C4-2B (cell line): Measurements from ENCODE around the gene ACR.

Experiments used
- ZFX ChIP-seq: fragments of 450-650 bp; IDR thresholded peaks from 2 replicates; pipeline ENCODE4 v1.6.1; 2017
- TF ChIP-seq, protein P1 (sequence below): fragments of 450-650 bp; conservative IDR thresholded peaks from 2 replicates; pipeline ENCODE4 v1.5.1; 2017; ENCODE audit warnings: mild to moderate bottlenecking

- TF ChIP-seq, protein P1, sequence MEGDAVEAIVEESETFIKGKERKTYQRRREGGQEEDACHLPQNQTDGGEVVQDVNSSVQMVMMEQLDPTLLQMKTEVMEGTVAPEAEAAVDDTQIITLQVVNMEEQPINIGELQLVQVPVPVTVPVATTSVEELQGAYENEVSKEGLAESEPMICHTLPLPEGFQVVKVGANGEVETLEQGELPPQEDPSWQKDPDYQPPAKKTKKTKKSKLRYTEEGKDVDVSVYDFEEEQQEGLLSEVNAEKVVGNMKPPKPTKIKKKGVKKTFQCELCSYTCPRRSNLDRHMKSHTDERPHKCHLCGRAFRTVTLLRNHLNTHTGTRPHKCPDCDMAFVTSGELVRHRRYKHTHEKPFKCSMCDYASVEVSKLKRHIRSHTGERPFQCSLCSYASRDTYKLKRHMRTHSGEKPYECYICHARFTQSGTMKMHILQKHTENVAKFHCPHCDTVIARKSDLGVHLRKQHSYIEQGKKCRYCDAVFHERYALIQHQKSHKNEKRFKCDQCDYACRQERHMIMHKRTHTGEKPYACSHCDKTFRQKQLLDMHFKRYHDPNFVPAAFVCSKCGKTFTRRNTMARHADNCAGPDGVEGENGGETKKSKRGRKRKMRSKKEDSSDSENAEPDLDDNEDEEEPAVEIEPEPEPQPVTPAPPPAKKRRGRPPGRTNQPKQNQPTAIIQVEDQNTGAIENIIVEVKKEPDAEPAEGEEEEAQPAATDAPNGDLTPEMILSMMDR, result no peak
- TF ChIP-seq ZFX, result no peak
Observed at GRCh38 chr22:50720301-50721256, 17.4 kb upstream of the ACR start.
